DMS 273 treated with DMSO at 0.1 percent for 48 hours (cell line): ENCODE data around the gene SPATA1.

Experiments
- DNase-seq: peaks from one replicate; lab custom pipeline; 2025; lab: John Stamatoyannopoulos, UW

The SPATA1 gene

GRCh38 chr1:84509029-84509428 is 2.8 kb downstream of the SPATA1 start:
- DNase-seq, result no peak

GRCh38 chr1:84510165-84510564 is 4.0 kb downstream of the SPATA1 start:
- no peak for DNase-seq

GRCh38 chr1:84510668-84511067 is 4.5 kb downstream of the SPATA1 start:
- DNase-seq, result no peak

GRCh38 chr1:84524590-84524989 is 18.4 kb downstream of the SPATA1 start:
- DNase-seq, result no peak

GRCh38 chr1:84525779-84526178 is 19.6 kb downstream of the SPATA1 start:
- no peak for DNase-seq

- DNase-seq, result no peak
These were observed 32.4 kb downstream of the SPATA1 start for GRCh38 chr1:84538599-84538998.

GRCh38 chr1:84539972-84540371 is 33.8 kb downstream of the SPATA1 start:
- no peak for DNase-seq

GRCh38 chr1:84540759-84541158 is 34.6 kb downstream of the SPATA1 start:
- DNase-seq, result no peak

- DNase-seq, result no peak
These were observed 35.5 kb downstream of the SPATA1 start for GRCh38 chr1:84541679-84542078.

GRCh38 chr1:84550826-84551225 is 44.6 kb downstream of the SPATA1 start:
- peak; percentile 16 for DNase-seq

- DNase-seq, result no peak
These were observed 63.0 kb downstream of the SPATA1 start for GRCh38 chr1:84569216-84569615.

- no peak for DNase-seq
These were observed 64.4 kb downstream of the SPATA1 start for GRCh38 chr1:84570436-84571149.

- no peak for DNase-seq
These were observed 65.0 kb downstream of the SPATA1 start for GRCh38 chr1:84571150-84571535.

GRCh38 chr1:84573481-84573966 is 67.3 kb downstream of the SPATA1 start:
- no peak for DNase-seq

- DNase-seq, result peak; percentile 71
These were observed 68.0 kb downstream of the SPATA1 start, which contains the start of gene CTBS for GRCh38 chr1:84573967-84574842. Gene CTBS (minus strand): TSS chr1:84574440. CDS start chr1:84574415, 25 bp downstream.

GRCh38 chr1:84574936-84575335 is 68.8 kb downstream of the SPATA1 start:
- DNase-seq, result no peak

GRCh38 chr1:84581648-84582047 is 75.5 kb downstream of the SPATA1 start:
- no peak for DNase-seq

- peak; percentile 79 for DNase-seq
These were observed 76.8 kb downstream of the SPATA1 start for GRCh38 chr1:84582802-84583587.

- DNase-seq, result no peak
These were observed 77.5 kb downstream of the SPATA1 start for GRCh38 chr1:84583648-84584047.

GRCh38 chr1:84584126-84584525 is 77.9 kb downstream of the SPATA1 start:
- DNase-seq, result no peak

- no peak for DNase-seq
These were observed 79.6 kb downstream of the SPATA1 start for GRCh38 chr1:84585803-84586202.

GRCh38 chr1:84587099-84587498 is 80.9 kb downstream of the SPATA1 start:
- DNase-seq, result no peak
